ENCODE results near the gene GIT2.

- no peak for TF ChIP-seq POLR2A (IDR thresholded peaks at IDR 0.05; ENCODE audit: low read depth, low read length)
- no peak for TF ChIP-seq POLR2AphosphoS5 (IDR thresholded peaks at IDR 0.05; ENCODE audit: low read depth, low read length)
- TF ChIP-seq TAF1 (IDR thresholded peaks at IDR 0.05; ENCODE audit: borderline replicate concordance, low read depth, low read length) = no peak
Observed at GRCh38 chr12:109998241-109998903, 2.2 kb upstream of the GIT2 start.
